Measurements from ENCODE around the gene ITGA3. TPM values are rescaled to one million over a fixed set of nuclear protein-coding genes. Genes with fewer than 3 reads are reported as not detected.
A peak's percentile ranks its signal among the peaks of the same experiment; 100 is the strongest.

ITGA3 gene
- total RNA-seq, 2 experiments from 2014 or later, result 2.3 to 2.4 TPM

- H3K36me3 Mint-ChIP-seq (ENCODE audit: low read depth), result peaks cover 6% of the 10 kb centered on the region
- peak overlapping the region; percentile 93 for H3K4me3 Mint-ChIP-seq
- peak overlapping the region; percentile 78 for H3K4me3 ChIP-seq (ENCODE audit: low read length)
- CTCF ChIA-PET, result interaction anchor here (1.6 to 3.7 kb wide), 4 partner anchors 31 to 176 kb away, joined by 3 to 17 read pairs (median 7); partner anchors contain the start of gene PDK2
- H3K9me3 Mint-ChIP-seq, result no peaks in the 10 kb centered on the region
- TF ChIP-seq, protein P1, sequence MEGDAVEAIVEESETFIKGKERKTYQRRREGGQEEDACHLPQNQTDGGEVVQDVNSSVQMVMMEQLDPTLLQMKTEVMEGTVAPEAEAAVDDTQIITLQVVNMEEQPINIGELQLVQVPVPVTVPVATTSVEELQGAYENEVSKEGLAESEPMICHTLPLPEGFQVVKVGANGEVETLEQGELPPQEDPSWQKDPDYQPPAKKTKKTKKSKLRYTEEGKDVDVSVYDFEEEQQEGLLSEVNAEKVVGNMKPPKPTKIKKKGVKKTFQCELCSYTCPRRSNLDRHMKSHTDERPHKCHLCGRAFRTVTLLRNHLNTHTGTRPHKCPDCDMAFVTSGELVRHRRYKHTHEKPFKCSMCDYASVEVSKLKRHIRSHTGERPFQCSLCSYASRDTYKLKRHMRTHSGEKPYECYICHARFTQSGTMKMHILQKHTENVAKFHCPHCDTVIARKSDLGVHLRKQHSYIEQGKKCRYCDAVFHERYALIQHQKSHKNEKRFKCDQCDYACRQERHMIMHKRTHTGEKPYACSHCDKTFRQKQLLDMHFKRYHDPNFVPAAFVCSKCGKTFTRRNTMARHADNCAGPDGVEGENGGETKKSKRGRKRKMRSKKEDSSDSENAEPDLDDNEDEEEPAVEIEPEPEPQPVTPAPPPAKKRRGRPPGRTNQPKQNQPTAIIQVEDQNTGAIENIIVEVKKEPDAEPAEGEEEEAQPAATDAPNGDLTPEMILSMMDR (IDR thresholded peaks at IDR 0.05), result peak; percentile 56
- ATAC-seq (ENCODE audit: poor library complexity) (peak; percentile 75), DNase-seq (peak; percentile 45 to 77 (median 58))
- no peaks in the 10 kb centered on the region for H3K9me3 ChIP-seq (ENCODE audit: control insufficient read depth in 1 of 2, insufficient read depth in 1 of 2, low read length in 2 of 2)
- H3K27me3 Mint-ChIP-seq, result no peaks in the 10 kb centered on the region
- H3K27ac ChIP-seq (ENCODE audit: low read depth in 1 of 2, low read length in 2 of 2), result no peak overlapping the region
- POLR2A ChIA-PET, result interaction anchor here (1.0 to 1.9 kb wide), 4 partner anchors 11 to 268 kb away, joined by 3 to 6 read pairs (median 4); partner anchors contain the start of gene KAT7
- H3K27ac Mint-ChIP-seq, result no peak overlapping the region
- peaks cover 21% of the 10 kb centered on the region for H3K4me1 ChIP-seq (ENCODE audit: insufficient read depth, low read length)
- intact Hi-C loops (cut with DNase I, micrococcal nuclease), result loop anchor here (2.0 to 5.0 kb wide), 2 partner anchors 30 to 36 kb away; no protein-coding TSS in a partner anchor
- peaks cover 30% of the 10 kb centered on the region for H3K4me1 Mint-ChIP-seq (ENCODE audit: low read depth)
- no peaks in the 10 kb centered on the region for H3K27me3 ChIP-seq (ENCODE audit: control insufficient read depth in 1 of 2, insufficient read depth in 2 of 2, low read length in 2 of 2)
- no peaks in the 10 kb centered on the region for H3K36me3 ChIP-seq (ENCODE audit: insufficient read depth, low read length)
Observed at GRCh38 chr17:50056217-50056960, 479 bp downstream of the ITGA3 start.

DNA sequence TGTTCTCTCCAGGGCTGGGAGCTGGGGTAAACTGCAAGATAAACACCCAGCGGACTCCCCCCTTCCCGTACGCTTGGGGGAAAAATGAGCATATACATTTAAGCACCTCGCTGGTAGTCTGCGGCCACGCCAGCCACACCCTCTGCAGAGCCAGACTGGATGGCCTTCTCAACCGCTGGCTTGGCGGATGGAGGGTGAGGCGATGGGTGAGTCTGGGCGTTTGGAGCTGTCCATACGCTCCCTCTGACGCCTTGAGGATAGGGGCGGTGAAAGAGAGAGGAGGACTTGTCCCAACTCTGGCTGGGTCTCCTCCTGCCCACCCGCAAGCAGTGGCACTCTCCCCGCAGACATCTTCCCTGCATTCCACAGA is 1.0 kb downstream of the ITGA3 start:
- ATAC-seq (ENCODE audit: poor library complexity) (no peak), DNase-seq (no peak)
- no peak overlapping the region for H3K27ac Mint-ChIP-seq

GRCh38 chr17:50057521-50057991 is 1.6 kb downstream of the ITGA3 start:
- no peak for ATAC-seq (ENCODE audit: poor library complexity)
- Histone ChIP-seq H3K4me3 (ENCODE audit: low read length) (no peak overlapping the region), H3K27ac (ENCODE audit: low read depth in 1 of 2, low read length in 2 of 2) (no peak overlapping the region), H3K36me3 (ENCODE audit: insufficient read depth, low read length) (no peaks in the 10 kb centered on the region), H3K9me3 (ENCODE audit: control insufficient read depth in 1 of 2, insufficient read depth in 1 of 2, low read length in 2 of 2) (no peaks in the 10 kb centered on the region), H3K4me1 (ENCODE audit: insufficient read depth, low read length) (peaks cover 19% of the 10 kb centered on the region), H3K27me3 (ENCODE audit: control insufficient read depth in 1 of 2, insufficient read depth in 2 of 2, low read length in 2 of 2) (no peaks in the 10 kb centered on the region)
- TF ChIP-seq, protein P1 (IDR thresholded peaks at IDR 0.05), result no peak
- no peak for DNase-seq
- Mint-ChIP-seq H3K9me3 (no peaks in the 10 kb centered on the region), H3K4me3 (peak overlapping the region; percentile 83), H3K27me3 (no peaks in the 10 kb centered on the region), H3K4me1 (ENCODE audit: low read depth) (peaks cover 30% of the 10 kb centered on the region), H3K27ac (no peak overlapping the region), H3K36me3 (ENCODE audit: low read depth) (peaks cover 6% of the 10 kb centered on the region)
- ChIA-PET CTCF (interaction anchor here (3.7 kb wide), 1 partner anchor 37 kb away, joined by 17 read pairs; the partner anchor contains the start of gene PDK2), POLR2A (interaction anchor here (0.8 kb wide), 1 partner anchor 37 kb away, joined by 3 read pairs; no protein-coding TSS in a partner anchor)
- intact Hi-C loops (cut with DNase I, micrococcal nuclease), result loop anchor here (2.0 to 5.0 kb wide), 2 partner anchors 31 to 35 kb away; no protein-coding TSS in a partner anchor

More for the DNA sequence above, 1.0 kb downstream of the ITGA3 start:
- H3K4me1 ChIP-seq (ENCODE audit: insufficient read depth, low read length), result peaks cover 19% of the 10 kb centered on the region
- no peaks in the 10 kb centered on the region for H3K27me3 Mint-ChIP-seq
- peaks cover 6% of the 10 kb centered on the region for H3K36me3 Mint-ChIP-seq (ENCODE audit: low read depth)
- no peaks in the 10 kb centered on the region for H3K9me3 Mint-ChIP-seq
- POLR2A ChIA-PET, result interaction anchor here (0.8 to 1.4 kb wide), 2 partner anchors 11 to 37 kb away, joined by 3 to 5 read pairs; no protein-coding TSS in a partner anchor
- TF ChIP-seq, protein P1 (IDR thresholded peaks at IDR 0.05), result no peak
- no peak overlapping the region for H3K27ac ChIP-seq (ENCODE audit: low read depth in 1 of 2, low read length in 2 of 2)
- peak overlapping the region; percentile 78 for H3K4me3 ChIP-seq (ENCODE audit: low read length)
- intact Hi-C loops (cut with DNase I, micrococcal nuclease), result loop anchor here (2.0 to 5.0 kb wide), 2 partner anchors 30 to 35 kb away; no protein-coding TSS in a partner anchor
- H3K4me1 Mint-ChIP-seq (ENCODE audit: low read depth), result peaks cover 30% of the 10 kb centered on the region
- CTCF ChIA-PET, result interaction anchor here (1.8 to 3.7 kb wide), 3 partner anchors 31 to 176 kb away, joined by 3 to 17 read pairs (median 10); partner anchors contain the start of gene PDK2
- no peaks in the 10 kb centered on the region for H3K27me3 ChIP-seq (ENCODE audit: control insufficient read depth in 1 of 2, insufficient read depth in 2 of 2, low read length in 2 of 2)
- no peaks in the 10 kb centered on the region for H3K36me3 ChIP-seq (ENCODE audit: insufficient read depth, low read length)
- peak overlapping the region; percentile 93 for H3K4me3 Mint-ChIP-seq
- H3K9me3 ChIP-seq (ENCODE audit: control insufficient read depth in 1 of 2, insufficient read depth in 1 of 2, low read length in 2 of 2), result no peaks in the 10 kb centered on the region

Measured in CD4-positive, alpha-beta T cell (primary cell).